ENCODE results near the gene EXOSC6. TPM values are rescaled to one million over a fixed set of nuclear protein-coding genes. Genes with fewer than 3 reads are reported as not detected.
"Not testable (repeated sequence)": the region's sequence is repeated elsewhere in the genome, so short reads cannot be mapped to it uniquely, and the experiment has no call there.

Gene EXOSC6
- total RNA-seq, 2 donors from 2014 or later, result 26.3 to 28.2 TPM

GRCh38 chr16:70270176-70270575, 18.4 kb upstream of the EXOSC6 start:
- Mint-ChIP-seq H3K27me3 (ENCODE audit: low read depth) (no peaks in the 10 kb centered on the region), H3K36me3 (ENCODE audit: insufficient read depth in 2 of 2) (peaks cover 10 to 43% of the 10 kb centered on the region in 2 donors), H3K4me1 (ENCODE audit: low read depth) (no peaks in the 10 kb centered on the region), H3K4me3 (no peak overlapping the region), H3K9me3 (no peaks in the 10 kb centered on the region), H3K27ac (no peak overlapping the region)
- DNase-seq, result no peak
- no peak for ATAC-seq (replicated peaks in 1 of 2)

- Mint-ChIP-seq H3K27me3 (ENCODE audit: low read depth) (no peaks in the 10 kb centered on the region), H3K27ac (no peak overlapping the region), H3K9me3 (no peaks in the 10 kb centered on the region), H3K36me3 (ENCODE audit: insufficient read depth in 2 of 2) (peaks cover 10 to 42% of the 10 kb centered on the region in 2 donors), H3K4me1 (ENCODE audit: low read depth) (no peaks in the 10 kb centered on the region), H3K4me3 (no peak overlapping the region)
- DNase-seq (no peak), ATAC-seq (replicated peaks in 1 of 2) (no peak)
Measured at GRCh38 chr16:70269471-70269870, 17.7 kb upstream of the EXOSC6 start.

GRCh38 chr16:70267922-70268321, 16.2 kb upstream of the EXOSC6 start:
- not testable (repeated sequence) for H3K9me3 Mint-ChIP-seq; H3K4me1 Mint-ChIP-seq (ENCODE audit: low read depth); H3K4me3 Mint-ChIP-seq; DNase-seq; H3K27ac Mint-ChIP-seq; H3K27me3 Mint-ChIP-seq (ENCODE audit: low read depth); ATAC-seq (replicated peaks in 1 of 2)
- H3K36me3 Mint-ChIP-seq (ENCODE audit: insufficient read depth in 2 of 2), result peaks cover 10 to 42% of the 10 kb centered on the region in 2 donors

- no peaks in the 10 kb centered on the region for H3K4me1 Mint-ChIP-seq (ENCODE audit: low read depth)
- DNase-seq (peak in 1 of 2 donors; percentile 6), ATAC-seq (replicated peaks in 1 of 2) (no peak)
- no peaks in the 10 kb centered on the region for H3K27me3 Mint-ChIP-seq (ENCODE audit: low read depth)
- peaks cover 10 to 41% of the 10 kb centered on the region in 2 donors for H3K36me3 Mint-ChIP-seq (ENCODE audit: insufficient read depth in 2 of 2)
- H3K4me3 Mint-ChIP-seq, result no peak overlapping the region
- no peaks in the 10 kb centered on the region for H3K9me3 Mint-ChIP-seq
- H3K27ac Mint-ChIP-seq, result no peak overlapping the region
Measured at GRCh38 chr16:70267516-70267915, 15.8 kb upstream of the EXOSC6 start.

GRCh38 chr16:70259903-70260302, 8.2 kb upstream of the EXOSC6 start:
- not testable (repeated sequence) for H3K9me3 Mint-ChIP-seq; H3K27me3 Mint-ChIP-seq (ENCODE audit: low read depth); H3K4me3 Mint-ChIP-seq; ATAC-seq (replicated peaks in 1 of 2); DNase-seq; H3K4me1 Mint-ChIP-seq (ENCODE audit: low read depth); H3K27ac Mint-ChIP-seq
- H3K36me3 Mint-ChIP-seq (ENCODE audit: insufficient read depth in 2 of 2), result peaks cover 9 to 40% of the 10 kb centered on the region in 2 donors

- no peak overlapping the region for H3K27ac Mint-ChIP-seq
- H3K27me3 Mint-ChIP-seq (ENCODE audit: low read depth), result no peaks in the 10 kb centered on the region
- ATAC-seq (replicated peaks in 1 of 2) (no peak), DNase-seq (no peak)
- no peaks in the 10 kb centered on the region for H3K9me3 Mint-ChIP-seq
- H3K4me3 Mint-ChIP-seq, result no peak overlapping the region
- H3K36me3 Mint-ChIP-seq (ENCODE audit: insufficient read depth in 2 of 2), result peaks cover 9 to 34% of the 10 kb centered on the region in 2 donors
- peaks cover 4% of the 10 kb centered on the region for H3K4me1 Mint-ChIP-seq (ENCODE audit: low read depth)
Measured at GRCh38 chr16:70258946-70259345, 7.2 kb upstream of the EXOSC6 start.

GRCh38 chr16:70258065-70258464, 6.3 kb upstream of the EXOSC6 start:
- H3K27ac Mint-ChIP-seq, result no peak overlapping the region
- no peaks in the 10 kb centered on the region for H3K9me3 Mint-ChIP-seq
- ATAC-seq (replicated peaks in 1 of 2) (no peak), DNase-seq (no peak)
- peaks cover 4% of the 10 kb centered on the region for H3K4me1 Mint-ChIP-seq (ENCODE audit: low read depth)
- no peak overlapping the region for H3K4me3 Mint-ChIP-seq
- H3K27me3 Mint-ChIP-seq (ENCODE audit: low read depth), result no peaks in the 10 kb centered on the region
- H3K36me3 Mint-ChIP-seq (ENCODE audit: insufficient read depth in 2 of 2), result peaks cover 9 to 39% of the 10 kb centered on the region in 2 donors

GRCh38 chr16:70257391-70257790, 5.7 kb upstream of the EXOSC6 start:
- Mint-ChIP-seq H3K9me3 (no peaks in the 10 kb centered on the region), H3K36me3 (ENCODE audit: insufficient read depth in 2 of 2) (peaks cover 8 to 39% of the 10 kb centered on the region in 2 donors)
- ATAC-seq (replicated peaks in 1 of 2), result no peak

GRCh38 chr16:70255574-70255973, 3.8 kb upstream of the EXOSC6 start:
- Mint-ChIP-seq H3K27me3 (ENCODE audit: low read depth) (no peaks in the 10 kb centered on the region), H3K27ac (no peak overlapping the region), H3K4me1 (ENCODE audit: low read depth) (peaks cover 7% of the 10 kb centered on the region), H3K36me3 (ENCODE audit: insufficient read depth in 2 of 2) (peaks cover 6 to 36% of the 10 kb centered on the region in 2 donors), H3K4me3 (no peak overlapping the region), H3K9me3 (no peaks in the 10 kb centered on the region)
- DNase-seq (no peak), ATAC-seq (replicated peaks in 1 of 2) (no peak)

More at GRCh38 chr16:70257391-70257790, 5.7 kb upstream of the EXOSC6 start:
- H3K27ac Mint-ChIP-seq, result no peak overlapping the region
- H3K4me3 Mint-ChIP-seq, result no peak overlapping the region
- no peaks in the 10 kb centered on the region for H3K27me3 Mint-ChIP-seq (ENCODE audit: low read depth)
- no peak for DNase-seq
- H3K4me1 Mint-ChIP-seq (ENCODE audit: low read depth), result peaks cover 4% of the 10 kb centered on the region

- no peak overlapping the region for H3K27ac Mint-ChIP-seq
- ATAC-seq (replicated peaks in 1 of 2) (no peak), DNase-seq (no peak)
- no peak overlapping the region for H3K4me3 Mint-ChIP-seq
- peaks cover 3 to 35% of the 10 kb centered on the region in 2 donors for H3K36me3 Mint-ChIP-seq (ENCODE audit: insufficient read depth in 2 of 2)
- H3K4me1 Mint-ChIP-seq (ENCODE audit: low read depth), result peaks cover 12% of the 10 kb centered on the region
- no peaks in the 10 kb centered on the region for H3K9me3 Mint-ChIP-seq
- H3K27me3 Mint-ChIP-seq (ENCODE audit: low read depth), result no peaks in the 10 kb centered on the region
Measured at GRCh38 chr16:70254965-70255286, 3.2 kb upstream of the EXOSC6 start.

- no peak for DNase-seq
- Mint-ChIP-seq H3K9me3 (no peaks in the 10 kb centered on the region), H3K27me3 (ENCODE audit: low read depth) (no peaks in the 10 kb centered on the region), H3K4me3 (no peak overlapping the region), H3K27ac (no peak overlapping the region), H3K4me1 (ENCODE audit: low read depth) (peaks cover 16% of the 10 kb centered on the region), H3K36me3 (ENCODE audit: insufficient read depth in 2 of 2) (peaks cover 3 to 33% of the 10 kb centered on the region in 2 donors)
- no peak for ATAC-seq (replicated peaks in 1 of 2)
Measured at GRCh38 chr16:70254180-70254964, 2.6 kb upstream of the EXOSC6 start.

- peaks cover 24% of the 10 kb centered on the region for H3K4me1 Mint-ChIP-seq (ENCODE audit: low read depth)
- no peaks in the 10 kb centered on the region for H3K27me3 Mint-ChIP-seq (ENCODE audit: low read depth)
- ATAC-seq (replicated peaks in 1 of 2) (no peak), DNase-seq (peak; percentile 34 to 53)
- no peak overlapping the region for H3K4me3 Mint-ChIP-seq
- H3K27ac Mint-ChIP-seq, result no peak overlapping the region
- peaks cover 3 to 32% of the 10 kb centered on the region in 2 donors for H3K36me3 Mint-ChIP-seq (ENCODE audit: insufficient read depth in 2 of 2)
- no peaks in the 10 kb centered on the region for H3K9me3 Mint-ChIP-seq
Measured at GRCh38 chr16:70253291-70254106, 1.8 kb upstream of the EXOSC6 start.

- Mint-ChIP-seq H3K27ac (peak overlapping the region; percentile 8), H3K36me3 (ENCODE audit: insufficient read depth in 2 of 2) (peaks cover 2 to 23% of the 10 kb centered on the region in 2 donors), H3K9me3 (no peaks in the 10 kb centered on the region), H3K27me3 (ENCODE audit: low read depth) (no peaks in the 10 kb centered on the region), H3K4me1 (ENCODE audit: low read depth) (peaks cover 34% of the 10 kb centered on the region), H3K4me3 (peak overlapping the region; percentile 87 to 91)
- DNase-seq, result peak; percentile 29 to 39
- ATAC-seq (replicated peaks in 1 of 2), result no peak
Measured at GRCh38 chr16:70252355-70252988, 732 bp upstream of the EXOSC6 start.

Data from activated T-cell treated with anti-CD3 and anti-CD28 coated beads, Interleukin-2, amount 50 U/mL, for 72 hours (primary cell).